HepG2 (cell line): ENCODE results near the gene COX8C. TPM values are rescaled to one million over a fixed set of nuclear protein-coding genes. Genes with fewer than 3 reads are reported as not detected.
A peak's percentile ranks its signal among the peaks of the same experiment; 100 is the strongest.

Experiments
- ATAC-seq: fragments of 200-7000 bp; cut with Tn5 transposase; 3 replicates; pipeline ENCODE4 v1.9.1; 2020; ENCODE audit warnings: mild to moderate bottlenecking, moderate library complexity
- BruUV-seq: library from RNA; stranded (reverse); fragments of 400-500 nt; replicated peaks from 2 replicates; lab custom pipeline; 2021; lab: Mats Ljungman, UMichigan
- CTCF ChIA-PET: fragments of 300-600 bp; formaldehyde crosslinking; extraction: SDS; loops from one replicate; lab custom pipeline; 2021; ENCODE audit warnings: low total read pairs, inconsistent platforms, low intra/inter-chr PET ratio; lab: Yijun Ruan, JAX
- POLR2A ChIA-PET: fragments of 350-600 bp; sonication (Branson Sonifier 250); formaldehyde crosslinking; loops from one replicate; lab custom pipeline; 2020; ENCODE audit warnings: antibody characterized with exemption, inconsistent platforms; lab: Yijun Ruan, JAX
- DNase-seq: peaks from one replicate; pipeline ENCODE4 v3.0.0-alpha.2; 2015; ENCODE audit warnings: low spot score
- FAIRE-seq: peaks from 3 replicates; lab custom pipeline; 2011; peaks lifted over from hg19 to GRCh38; lab: Jason Lieb, UNC
- H2AFZ ChIP-seq: one replicate; pipeline ENCODE4 v1.6.1; 2011; ENCODE audit warnings: low read length, inconsistent platforms
- H3K27ac ChIP-seq: fragments of 300-600 bp; 3 replicates; pipeline ENCODE4 v1.8.0; 2011; ENCODE audit warnings: mixed run types, mild to moderate bottlenecking, mixed read lengths, low read length, inconsistent platforms; ENCODE audit not compliant: insufficient read depth; ENCODE audit errors: extremely low read length
- H3K27me3 ChIP-seq, 2 experiments: fragments of 200-600 bp in 1 of 2; 2 replicates in 1 of 2; 3 replicates in 1 of 2; pipeline versions ENCODE4 v1.6.0 to v1.8.0; 2011; ENCODE audit warnings: low read length in 2 of 2, mild to moderate bottlenecking in 2 of 2, moderate library complexity in 2 of 2, inconsistent platforms in 1 of 2; ENCODE audit not compliant: insufficient read depth in 2 of 2, control insufficient read depth in 1 of 2
- H3K36me3 ChIP-seq, 2 experiments: fragments of 200-600 bp in 1 of 2; replicated peaks in 1 of 2; 2 replicates in 1 of 2; 3 replicates in 1 of 2; pipeline versions ENCODE4 v1.5.1 to v1.8.0; 2011; ENCODE audit warnings: low read length in 2 of 2, inconsistent platforms in 1 of 2; ENCODE audit not compliant: insufficient read depth in 2 of 2, control insufficient read depth in 1 of 2
- H3K4me1 ChIP-seq: 2 replicates; pipeline ENCODE4 v1.5.1; 2012; ENCODE audit warnings: low read length, inconsistent platforms; ENCODE audit not compliant: insufficient read depth
- H3K4me2 ChIP-seq: 2 replicates; pipeline ENCODE4 v1.6.0; 2011; ENCODE audit warnings: low read depth, low read length, inconsistent platforms
- H3K4me3 ChIP-seq, 3 experiments: fragments of 200-600 bp in 1 of 3; sonication (generic), shearing (Covaris generic) in 1 of 3; replicated peaks in 1 of 3; 2 replicates each; pipeline ENCODE4 v1.5.1; 2011 to 2016; ENCODE audit warnings: low read length in 3 of 3, inconsistent platforms in 2 of 3, low read depth in 2 of 3, mild to moderate bottlenecking in 2 of 3, control low read depth in 1 of 3, mixed read lengths in 1 of 3; ENCODE audit not compliant: insufficient read depth in 1 of 3
- H3K79me2 ChIP-seq: one replicate; pipeline ENCODE4 v1.6.1; 2011; ENCODE audit warnings: low read length, inconsistent platforms; ENCODE audit not compliant: insufficient read depth
- H3K9ac ChIP-seq: 2 replicates; pipeline ENCODE4 v1.6.0; 2011; ENCODE audit warnings: mild to moderate bottlenecking, low read depth, low read length, inconsistent platforms; ENCODE audit not compliant: insufficient read depth
- H3K9me3 ChIP-seq: 2 replicates; pipeline ENCODE4 v1.5.1; 2012; ENCODE audit warnings: mild to moderate bottlenecking, low read length
- H4K20me1 ChIP-seq: 2 replicates; pipeline ENCODE4 v1.6.0; 2011; ENCODE audit warnings: inconsistent platforms, mild to moderate bottlenecking, low read length, moderate library complexity; ENCODE audit not compliant: insufficient read depth
- DMTF1 ChIP-seq: sonication (generic); formaldehyde crosslinking; IDR thresholded peaks from 2 replicates; pipeline ENCODE4 v1.4.0; 2020; ENCODE audit warnings: mild to moderate bottlenecking, missing genetic modification reagents
- MAFK ChIP-seq, 2 experiments: IDR thresholded peaks in 1 of 2; conservative IDR thresholded peaks in 1 of 2; 2 replicates each; pipeline ENCODE4 v1.6.1; 2011; ENCODE audit warnings: improper control_type of control experiment in 2 of 2, low read length in 2 of 2
- TOE1 ChIP-seq: sonication (generic); formaldehyde crosslinking; IDR thresholded peaks from 2 replicates; pipeline ENCODE4 v1.4.0; 2020; ENCODE audit warnings: mild to moderate bottlenecking, missing genetic modification reagents
- WGBS: methylation state at CpG from one replicate; pipeline ENCODE4 v1.1.6; 2017; ENCODE audit warnings: low lambda C conversion rate; 5-methylcytosine and 5-hydroxymethylcytosine counted together
- in situ Hi-C: cut with HindIII; loops from 2 replicates; pipeline ENCODE4 v1.10.0; 2017; ENCODE audit warnings: low pct_unique_long_range_greater_than_20kb; ENCODE audit not compliant: extremely low pct_ligation_motif_present
- intact Hi-C: fragments of 100-400 bp; cut with micrococcal nuclease; formaldehyde crosslinking; loops from one replicate; pipeline ENCODE4 v1.10.0; 2022; ENCODE audit not compliant: unreplicated experiment
- polyA plus RNA-seq, 8 experiments: library from polyadenylated mRNA; depleted of rRNA in 3 of 8; stranded (reverse) in 7 of 8; unstranded in 1 of 8; fragments of >200 nt; fragmentation: Illumina TruSeq in 4 of 8; extraction: Trizol in 4 of 8; gene quantifications; 2 replicates each; pipeline versions ENCODE4 v1.2.1 to v1.2.3, GENCODE V29; 2011 to 2016; ENCODE audit warnings: low read depth in 4 of 8, missing spikeins in 1 of 8, mixed read lengths in 1 of 8; ENCODE audit not compliant: insufficient read depth in 1 of 8
- total RNA-seq, 5 experiments: library from RNA; depleted of rRNA; stranded (reverse); fragments of >200 nt; fragmentation: Illumina TruSeq; extraction: Trizol; gene quantifications; 2 replicates each; pipeline ENCODE4 v1.2.3, GENCODE V29; 2016; ENCODE audit warnings: low read depth in 1 of 5

COX8C gene
- total and polyA plus RNA-seq, 2 of the 13 experiments (the other 11 are each of a cell fraction or from before 2014, with no cell fraction given), result not detected

- TF ChIP-seq DMTF1, result no peak
These were observed 47.6 kb upstream of the COX8C start (continued) for GRCh38 chr14:93299416-93299815.

- CTCF ChIA-PET, result no interaction called here
- ATAC-seq, result no peak
- no peak for DNase-seq
- in situ Hi-C loops, result no loop called here
- Histone ChIP-seq H3K27ac (no peak overlapping the region), H3K4me2 (no peak overlapping the region), H3K4me3 (no peak overlapping the region), H3K4me1 (peaks cover 6% of the 10 kb centered on the region), H3K36me3 (no peaks in the 10 kb centered on the region), H3K9me3 (no peaks in the 10 kb centered on the region), H3K9ac (no peak overlapping the region), H3K79me2 (peaks cover 29% of the 10 kb centered on the region), H2AFZ (no peak overlapping the region), H4K20me1 (0 out of 2 replicates have a peak, but pooled peaks cover 11% of the 10 kb centered on the region), H3K27me3 (no peaks in the 10 kb centered on the region)
- intact Hi-C loops, result no loop called here
- BruUV-seq, result no TSS peak
- TF ChIP-seq TOE1 (CRISPR knock-in tag) (no peak), MAFK (conservative IDR thresholded peaks at IDR 0.05 in 1 of 2, IDR thresholded peaks at IDR 0.05 in 1 of 2; ENCODE audit: low read length in 2 of 2) (0 out of 4 replicates have a peak, but pooled peaks of 1 of the 2 experiments have one; percentile 11)
- WGBS, result 92% methylated on average over 6 of the region's 6 CpGs
- FAIRE-seq, result no peak
- POLR2A ChIA-PET, result no interaction called here
These were observed 47.1 kb upstream of the COX8C start for GRCh38 chr14:93299866-93300265.
